SK-N-SH treated with all-trans-retinoic acid at 6 μM for 48 hours (cell line): ENCODE data around the gene MTO1.

Source experiments
- ATAC-seq: fragments of 200-7000 bp; cut with Tn5 transposase; 3 replicates; pipeline ENCODE4 v1.9.1; 2020; ENCODE audit warnings: mild to moderate bottlenecking, moderate library complexity
- ARNTL ChIP-seq: fragments of 450-650 bp; formaldehyde crosslinking; IDR thresholded peaks from 2 replicates; pipeline ENCODE4 v1.5.0; 2020; ENCODE audit warnings: low read depth, mild to moderate bottlenecking, moderate library complexity, borderline replicate concordance
- BACH2 ChIP-seq: fragments of 250-450 bp; sonication (Bioruptor Pico); IDR thresholded peaks from 2 replicates; pipeline ENCODE4 v1.9.0; 2021; ENCODE audit warnings: mild to moderate bottlenecking, borderline replicate concordance
- CSDC2 ChIP-seq: fragments of 250-450 bp; sonication (Bioruptor Pico); IDR thresholded peaks from 2 replicates; pipeline ENCODE4 v1.5.0; 2020; ENCODE audit warnings: mild to moderate bottlenecking, moderate library complexity
- ESRRG ChIP-seq: fragments of 250-450 bp; sonication (Bioruptor Pico); IDR thresholded peaks from 2 replicates; pipeline ENCODE4 v1.6.1; 2021; ENCODE audit warnings: mild to moderate bottlenecking
- GLIS3 ChIP-seq: fragments of 250-450 bp; sonication (Bioruptor Pico); IDR thresholded peaks from 2 replicates; pipeline ENCODE4 v1.5.0; 2020; ENCODE audit warnings: mild to moderate bottlenecking, moderate library complexity
- ISL1 ChIP-seq: fragments of 250-450 bp; sonication (Bioruptor Pico); IDR thresholded peaks from 2 replicates; pipeline ENCODE4 v2.1.2; 2022; ENCODE audit warnings: mild to moderate bottlenecking, moderate library complexity
- OSR1 ChIP-seq: fragments of 250-450 bp; sonication (Bioruptor Pico); IDR thresholded peaks from 2 replicates; pipeline ENCODE4 v1.8.0; 2022; ENCODE audit warnings: moderate library complexity, mild to moderate bottlenecking, inconsistent platforms
- PPARA ChIP-seq: fragments of 250-450 bp; sonication (Bioruptor Pico); IDR thresholded peaks from 2 replicates; pipeline ENCODE4 v1.5.0; 2020; ENCODE audit warnings: mild to moderate bottlenecking, borderline replicate concordance
- RARB ChIP-seq: fragments of 250-450 bp; sonication (Bioruptor Pico); IDR thresholded peaks from 2 replicates; pipeline ENCODE4 v1.8.0; 2021; ENCODE audit warnings: mild to moderate bottlenecking, moderate library complexity
- SNAI2 ChIP-seq: fragments of 250-450 bp; sonication (Bioruptor Pico); IDR thresholded peaks from 2 replicates; pipeline ENCODE4 v1.5.0; 2020; ENCODE audit warnings: mild to moderate bottlenecking, moderate library complexity
- TCF4 ChIP-seq: fragments of 250-450 bp; sonication (Bioruptor Pico); IDR thresholded peaks from 2 replicates; pipeline ENCODE4 v1.8.0; 2021; ENCODE audit warnings: mild to moderate bottlenecking, moderate library complexity, borderline replicate concordance
- TOX ChIP-seq: fragments of 250-450 bp; sonication (Bioruptor Pico); IDR thresholded peaks from 2 replicates; pipeline ENCODE4 v1.8.0; 2021; ENCODE audit warnings: mild to moderate bottlenecking, moderate library complexity, borderline replicate concordance
- ZC3H10 ChIP-seq: fragments of 250-450 bp; sonication (Bioruptor Pico); IDR thresholded peaks from 2 replicates; pipeline ENCODE4 v1.5.1; 2021; ENCODE audit warnings: mild to moderate bottlenecking, moderate library complexity
- ZFP3 ChIP-seq: fragments of 250-450 bp; sonication (Bioruptor Pico); IDR thresholded peaks from 2 replicates; pipeline ENCODE4 v1.5.0; 2020; ENCODE audit warnings: mild to moderate bottlenecking, moderate library complexity
- ZFP30 ChIP-seq: fragments of 450-650 bp; formaldehyde crosslinking; IDR thresholded peaks from 2 replicates; pipeline ENCODE4 v1.5.0; 2022; ENCODE audit warnings: mild to moderate bottlenecking, moderate library complexity
- ZNF565 ChIP-seq: fragments of 450-650 bp; formaldehyde crosslinking; conservative IDR thresholded peaks from 2 replicates; pipeline ENCODE4 v1.5.0; 2020; ENCODE audit warnings: low read depth, mild to moderate bottlenecking, moderate library complexity
- ZNF70 ChIP-seq: fragments of 450-650 bp; formaldehyde crosslinking; IDR thresholded peaks from 2 replicates; pipeline ENCODE4 v1.5.0; 2020; ENCODE audit warnings: mild to moderate bottlenecking, moderate library complexity
- ZNF8 ChIP-seq: fragments of 450-650 bp; formaldehyde crosslinking; IDR thresholded peaks from 2 replicates; pipeline ENCODE4 v1.5.0; 2020; ENCODE audit warnings: mild to moderate bottlenecking, moderate library complexity
- TF ChIP-seq, protein P1 (sequence below): fragments of 250-450 bp; sonication (Bioruptor Pico); IDR thresholded peaks from 2 replicates; pipeline ENCODE4 v1.8.0; 2021; ENCODE audit warnings: low read depth, mild to moderate bottlenecking, moderate library complexity, borderline replicate concordance
- TF ChIP-seq, protein P2 (sequence below): fragments of 250-450 bp; sonication (Bioruptor Pico); IDR thresholded peaks from 2 replicates; pipeline ENCODE4 v1.5.1; 2021; ENCODE audit warnings: mild to moderate bottlenecking, moderate library complexity
- TF ChIP-seq, protein P3 (sequence below): fragments of 250-450 bp; sonication (Bioruptor Pico); IDR thresholded peaks from 2 replicates; pipeline ENCODE4 v1.8.0; 2020; ENCODE audit warnings: mild to moderate bottlenecking, moderate library complexity, borderline replicate concordance
- TF ChIP-seq, protein P4 (sequence below): fragments of 250-450 bp; sonication (Bioruptor Pico); IDR thresholded peaks from 2 replicates; pipeline ENCODE4 v1.5.0; 2020; ENCODE audit warnings: mild to moderate bottlenecking, moderate library complexity
- TF ChIP-seq, protein P5 (sequence below): fragments of 250-450 bp; sonication (Bioruptor Pico); IDR thresholded peaks from 2 replicates; pipeline ENCODE4 v1.5.1; 2020; ENCODE audit warnings: low read depth, mild to moderate bottlenecking, moderate library complexity

The MTO1 gene

DNA sequence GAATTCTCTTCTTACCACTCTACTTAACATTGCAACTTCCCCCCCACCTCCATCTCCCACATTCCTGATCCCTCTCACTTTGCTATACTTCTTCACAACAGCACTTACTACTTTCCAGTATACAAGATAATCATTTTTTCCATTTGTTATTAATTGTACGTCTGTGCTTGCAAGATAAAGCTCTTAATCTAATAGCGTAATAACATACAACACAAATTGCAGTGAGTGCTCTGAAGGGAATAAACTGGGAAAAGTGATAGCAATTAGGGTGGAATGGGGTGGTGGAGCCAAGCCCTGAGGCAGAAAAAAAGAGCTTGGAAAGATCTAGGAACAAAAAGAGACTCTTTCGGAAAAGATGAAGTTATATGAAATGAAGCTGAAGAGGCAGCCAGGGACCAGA, 18.0 kb upstream of the MTO1 start:
- TF ChIP-seq GLIS3, result no peak
- peak; percentile 52; the same call in 1 of the 2 replicates for TF ChIP-seq TCF4 (CRISPR knock-in tag)
- TF ChIP-seq ZNF70 (CRISPR knock-in tag), result no peak
- TF ChIP-seq BACH2, result no peak
- TF ChIP-seq RARB (CRISPR knock-in tag), result no peak
- ATAC-seq, result no peak

DNA sequence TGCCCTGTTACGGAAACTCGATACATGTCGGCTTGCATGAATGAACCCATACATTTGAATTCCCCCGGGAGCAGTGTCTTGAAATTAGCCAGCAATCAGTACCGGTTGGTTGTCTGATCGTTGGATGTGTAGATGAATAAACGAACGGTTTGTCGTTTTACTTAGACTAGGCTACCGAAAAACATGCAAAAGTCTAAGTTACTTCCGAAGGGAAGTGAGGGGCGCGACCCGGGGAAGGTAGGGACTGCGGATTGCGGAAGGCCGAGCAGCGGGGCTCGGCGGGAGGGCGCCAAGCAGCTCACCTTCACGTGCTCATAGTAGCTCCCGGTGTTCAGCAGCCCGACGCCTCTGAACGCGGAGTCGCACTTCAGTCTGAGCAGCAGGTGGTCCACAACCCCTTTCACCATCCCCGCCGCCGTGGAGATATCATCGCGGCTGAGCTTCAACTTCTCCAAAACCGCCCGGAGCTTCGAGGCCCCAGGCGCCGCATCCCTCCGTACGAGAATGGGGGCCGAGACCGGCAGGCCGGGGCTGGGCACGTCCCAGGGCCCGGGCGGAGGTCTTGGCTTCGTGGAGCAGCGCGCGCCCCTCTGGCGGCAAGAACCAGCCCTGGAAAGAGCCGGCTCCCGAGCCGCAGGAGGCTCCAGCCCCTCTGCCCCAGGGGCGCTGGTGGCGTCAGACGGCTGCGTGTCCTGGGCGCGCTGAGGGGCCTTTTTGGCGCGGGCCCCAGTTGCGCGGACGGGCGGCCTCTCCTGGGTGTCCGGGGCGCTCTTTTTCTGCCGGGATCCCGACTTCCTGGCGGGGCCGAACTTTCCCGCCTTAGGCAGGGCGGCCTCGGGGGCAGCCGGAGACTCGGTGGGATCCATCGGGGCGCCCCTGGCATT, 10.1 kb upstream of the MTO1 start:
- ATAC-seq, result peak; percentile 66
- TF ChIP-seq, protein P1, sequence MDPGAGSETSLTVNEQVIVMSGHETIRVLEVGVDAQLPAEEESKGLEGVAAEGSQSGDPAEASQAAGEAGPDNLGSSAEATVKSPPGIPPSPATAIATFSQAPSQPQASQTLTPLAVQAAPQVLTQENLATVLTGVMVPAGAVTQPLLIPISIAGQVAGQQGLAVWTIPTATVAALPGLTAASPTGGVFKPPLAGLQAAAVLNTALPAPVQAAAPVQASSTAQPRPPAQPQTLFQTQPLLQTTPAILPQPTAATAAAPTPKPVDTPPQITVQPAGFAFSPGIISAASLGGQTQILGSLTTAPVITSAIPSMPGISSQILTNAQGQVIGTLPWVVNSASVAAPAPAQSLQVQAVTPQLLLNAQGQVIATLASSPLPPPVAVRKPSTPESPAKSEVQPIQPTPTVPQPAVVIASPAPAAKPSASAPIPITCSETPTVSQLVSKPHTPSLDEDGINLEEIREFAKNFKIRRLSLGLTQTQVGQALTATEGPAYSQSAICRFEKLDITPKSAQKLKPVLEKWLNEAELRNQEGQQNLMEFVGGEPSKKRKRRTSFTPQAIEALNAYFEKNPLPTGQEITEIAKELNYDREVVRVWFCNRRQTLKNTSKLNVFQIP (CRISPR knock-in tag), result no peak
- TF ChIP-seq, protein P2, sequence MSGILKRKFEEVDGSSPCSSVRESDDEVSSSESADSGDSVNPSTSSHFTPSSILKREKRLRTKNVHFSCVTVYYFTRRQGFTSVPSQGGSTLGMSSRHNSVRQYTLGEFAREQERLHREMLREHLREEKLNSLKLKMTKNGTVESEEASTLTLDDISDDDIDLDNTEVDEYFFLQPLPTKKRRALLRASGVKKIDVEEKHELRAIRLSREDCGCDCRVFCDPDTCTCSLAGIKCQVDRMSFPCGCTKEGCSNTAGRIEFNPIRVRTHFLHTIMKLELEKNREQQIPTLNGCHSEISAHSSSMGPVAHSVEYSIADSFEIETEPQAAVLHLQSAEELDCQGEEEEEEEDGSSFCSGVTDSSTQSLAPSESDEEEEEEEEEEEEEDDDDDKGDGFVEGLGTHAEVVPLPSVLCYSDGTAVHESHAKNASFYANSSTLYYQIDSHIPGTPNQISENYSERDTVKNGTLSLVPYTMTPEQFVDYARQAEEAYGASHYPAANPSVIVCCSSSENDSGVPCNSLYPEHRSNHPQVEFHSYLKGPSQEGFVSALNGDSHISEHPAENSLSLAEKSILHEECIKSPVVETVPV, result no peak
- TF ChIP-seq PPARA (no peak), ZNF565 (CRISPR knock-in tag) (no peak), ISL1 (CRISPR knock-in tag) (no peak), ARNTL (CRISPR knock-in tag) (no peak), SNAI2 (no peak), BACH2 (no peak), ESRRG (CRISPR knock-in tag) (no peak), ZFP3 (CRISPR knock-in tag) (no peak), TCF4 (CRISPR knock-in tag) (no peak), CSDC2 (CRISPR knock-in tag) (no peak)
- TF ChIP-seq, protein P3, sequence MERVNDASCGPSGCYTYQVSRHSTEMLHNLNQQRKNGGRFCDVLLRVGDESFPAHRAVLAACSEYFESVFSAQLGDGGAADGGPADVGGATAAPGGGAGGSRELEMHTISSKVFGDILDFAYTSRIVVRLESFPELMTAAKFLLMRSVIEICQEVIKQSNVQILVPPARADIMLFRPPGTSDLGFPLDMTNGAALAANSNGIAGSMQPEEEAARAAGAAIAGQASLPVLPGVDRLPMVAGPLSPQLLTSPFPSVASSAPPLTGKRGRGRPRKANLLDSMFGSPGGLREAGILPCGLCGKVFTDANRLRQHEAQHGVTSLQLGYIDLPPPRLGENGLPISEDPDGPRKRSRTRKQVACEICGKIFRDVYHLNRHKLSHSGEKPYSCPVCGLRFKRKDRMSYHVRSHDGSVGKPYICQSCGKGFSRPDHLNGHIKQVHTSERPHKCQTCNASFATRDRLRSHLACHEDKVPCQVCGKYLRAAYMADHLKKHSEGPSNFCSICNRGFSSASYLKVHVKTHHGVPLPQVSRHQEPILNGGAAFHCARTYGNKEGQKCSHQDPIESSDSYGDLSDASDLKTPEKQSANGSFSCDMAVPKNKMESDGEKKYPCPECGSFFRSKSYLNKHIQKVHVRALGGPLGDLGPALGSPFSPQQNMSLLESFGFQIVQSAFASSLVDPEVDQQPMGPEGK (CRISPR knock-in tag), result no peak
- TF ChIP-seq, protein P4, sequence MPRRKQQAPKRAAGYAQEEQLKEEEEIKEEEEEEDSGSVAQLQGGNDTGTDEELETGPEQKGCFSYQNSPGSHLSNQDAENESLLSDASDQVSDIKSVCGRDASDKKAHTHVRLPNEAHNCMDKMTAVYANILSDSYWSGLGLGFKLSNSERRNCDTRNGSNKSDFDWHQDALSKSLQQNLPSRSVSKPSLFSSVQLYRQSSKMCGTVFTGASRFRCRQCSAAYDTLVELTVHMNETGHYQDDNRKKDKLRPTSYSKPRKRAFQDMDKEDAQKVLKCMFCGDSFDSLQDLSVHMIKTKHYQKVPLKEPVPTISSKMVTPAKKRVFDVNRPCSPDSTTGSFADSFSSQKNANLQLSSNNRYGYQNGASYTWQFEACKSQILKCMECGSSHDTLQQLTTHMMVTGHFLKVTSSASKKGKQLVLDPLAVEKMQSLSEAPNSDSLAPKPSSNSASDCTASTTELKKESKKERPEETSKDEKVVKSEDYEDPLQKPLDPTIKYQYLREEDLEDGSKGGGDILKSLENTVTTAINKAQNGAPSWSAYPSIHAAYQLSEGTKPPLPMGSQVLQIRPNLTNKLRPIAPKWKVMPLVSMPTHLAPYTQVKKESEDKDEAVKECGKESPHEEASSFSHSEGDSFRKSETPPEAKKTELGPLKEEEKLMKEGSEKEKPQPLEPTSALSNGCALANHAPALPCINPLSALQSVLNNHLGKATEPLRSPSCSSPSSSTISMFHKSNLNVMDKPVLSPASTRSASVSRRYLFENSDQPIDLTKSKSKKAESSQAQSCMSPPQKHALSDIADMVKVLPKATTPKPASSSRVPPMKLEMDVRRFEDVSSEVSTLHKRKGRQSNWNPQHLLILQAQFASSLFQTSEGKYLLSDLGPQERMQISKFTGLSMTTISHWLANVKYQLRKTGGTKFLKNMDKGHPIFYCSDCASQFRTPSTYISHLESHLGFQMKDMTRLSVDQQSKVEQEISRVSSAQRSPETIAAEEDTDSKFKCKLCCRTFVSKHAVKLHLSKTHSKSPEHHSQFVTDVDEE (CRISPR knock-in tag), result no peak

DNA sequence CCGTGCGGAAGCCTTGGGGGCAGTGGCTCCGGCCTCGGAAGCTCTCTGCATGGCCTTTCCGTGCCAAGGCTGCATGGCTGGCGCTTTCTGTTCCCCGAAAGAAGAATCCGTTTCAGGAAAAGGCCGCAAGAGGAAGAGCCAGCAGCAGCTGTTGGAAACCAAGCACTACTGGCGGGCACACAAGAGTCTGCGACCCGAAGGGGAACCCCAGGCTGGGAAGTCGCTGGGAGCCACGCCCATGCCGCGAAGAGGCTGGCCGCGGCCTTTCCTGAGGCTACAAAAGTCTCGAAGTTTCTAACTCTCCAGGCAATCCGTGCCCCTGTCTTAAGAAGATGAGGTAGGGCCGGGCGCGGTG, 9.5 kb upstream of the MTO1 start, which contains the start of gene CGAS:
TSS of gene CGAS (minus strand) at position 191 of the 355 bp plus-strand sequence. CDS start at position 75, 116 bp downstream.
- ATAC-seq, result no peak
- TF ChIP-seq, protein P2, result no peak
- TF ChIP-seq RARB (CRISPR knock-in tag), result no peak
- TF ChIP-seq SNAI2, result no peak
- TF ChIP-seq OSR1 (CRISPR knock-in tag), result no peak
- TF ChIP-seq TCF4 (CRISPR knock-in tag), result no peak
- TF ChIP-seq ZFP30 (CRISPR knock-in tag), result no peak
- TF ChIP-seq BACH2, result no peak
- TF ChIP-seq, protein P3 (CRISPR knock-in tag), result no peak
- TF ChIP-seq, protein P5, sequence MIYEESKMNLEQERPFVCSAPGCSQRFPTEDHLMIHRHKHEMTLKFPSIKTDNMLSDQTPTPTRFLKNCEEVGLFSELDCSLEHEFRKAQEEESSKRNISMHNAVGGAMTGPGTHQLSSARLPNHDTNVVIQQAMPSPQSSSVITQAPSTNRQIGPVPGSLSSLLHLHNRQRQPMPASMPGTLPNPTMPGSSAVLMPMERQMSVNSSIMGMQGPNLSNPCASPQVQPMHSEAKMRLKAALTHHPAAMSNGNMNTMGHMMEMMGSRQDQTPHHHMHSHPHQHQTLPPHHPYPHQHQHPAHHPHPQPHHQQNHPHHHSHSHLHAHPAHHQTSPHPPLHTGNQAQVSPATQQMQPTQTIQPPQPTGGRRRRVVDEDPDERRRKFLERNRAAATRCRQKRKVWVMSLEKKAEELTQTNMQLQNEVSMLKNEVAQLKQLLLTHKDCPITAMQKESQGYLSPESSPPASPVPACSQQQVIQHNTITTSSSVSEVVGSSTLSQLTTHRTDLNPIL (CRISPR knock-in tag), result no peak
- TF ChIP-seq ZC3H10, result no peak
- no peak for TF ChIP-seq ESRRG (CRISPR knock-in tag)
- no peak for TF ChIP-seq ZNF8
- TF ChIP-seq ZNF70 (CRISPR knock-in tag), result no peak
- no peak for TF ChIP-seq GLIS3
- no peak for TF ChIP-seq ISL1 (CRISPR knock-in tag)
- no peak for TF ChIP-seq TOX
- TF ChIP-seq ZFP3 (CRISPR knock-in tag), result no peak
